ELF-1 (cell line): Measurements from ENCODE around the gene ARMC2.

Experiments used
- DNase-seq: peaks from one replicate; pipeline ENCODE4 v3.0.0-alpha.2; 2016; ENCODE audit warnings: low read depth, low spot score

ARMC2 gene

GRCh38 chr6:109015176-109015575 is 167.0 kb downstream of the ARMC2 start:
- DNase-seq: no peak

- no peak for DNase-seq
Measured at GRCh38 chr6:109019911-109020310, 171.7 kb downstream of the ARMC2 start.

GRCh38 chr6:109021870-109022269 is 173.6 kb downstream of the ARMC2 start:
- DNase-seq: no peak

DNA sequence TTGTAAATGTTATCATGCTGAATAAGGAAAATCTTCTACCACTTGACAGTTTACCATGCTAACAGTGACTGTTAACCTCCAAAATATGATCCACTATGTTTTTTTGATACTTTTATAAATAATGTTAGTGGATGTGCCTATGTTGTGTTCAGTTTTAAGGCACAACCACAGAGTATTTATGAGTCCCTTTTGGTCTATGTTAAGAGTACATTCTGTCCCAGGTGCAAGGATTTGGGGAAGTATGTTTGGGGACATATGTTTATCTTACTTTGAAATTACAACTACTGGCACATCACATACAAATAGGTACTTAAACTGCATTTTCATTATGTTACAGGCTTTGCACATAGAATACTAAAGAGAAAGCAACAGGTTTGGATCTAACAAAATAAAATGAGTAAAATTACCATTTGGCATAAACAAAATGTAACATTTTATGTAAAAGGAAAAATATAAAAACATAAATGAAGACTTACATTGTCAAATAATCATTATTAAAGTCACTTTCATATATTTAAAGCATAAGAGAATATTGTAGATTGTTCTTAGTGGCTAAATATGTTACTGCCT is 175.2 kb downstream of the ARMC2 start:
- no peak for DNase-seq
